H1 (cell line): ENCODE results near the gene MYH11.

Experiments
- CTCF ChIP-seq, 3 experiments: IDR thresholded peaks; 1 replicate in 2 of 3; 2 replicates in 1 of 3; pipeline versions ENCODE4 v1.5.1 to v1.6.1; 2011; ENCODE audit warnings: low read length in 3 of 3, mild to moderate bottlenecking in 3 of 3, inconsistent platforms in 2 of 3, low read depth in 1 of 3, moderate library complexity in 1 of 3; ENCODE audit not compliant: insufficient read depth in 1 of 3; ENCODE audit errors: control extremely low read depth in 1 of 3
- EP300 ChIP-seq, 2 experiments: IDR thresholded peaks; 1 replicate in 1 of 2; 2 replicates in 1 of 2; pipeline ENCODE4 v1.6.1; 2011 to 2012; ENCODE audit warnings: low read depth in 2 of 2, low read length in 2 of 2, mild to moderate bottlenecking in 2 of 2, borderline replicate concordance in 1 of 2, inconsistent platforms in 1 of 2, moderate library complexity in 1 of 2
- EZH2 ChIP-seq: fragments of 200-600 bp; sonication (generic); IDR thresholded peaks from 2 replicates; pipeline ENCODE4 v1.7.1; 2012; ENCODE audit warnings: low read depth, mild to moderate bottlenecking, moderate library complexity, low read length, inconsistent platforms; ENCODE audit not compliant: severe bottlenecking
- GABPA ChIP-seq: IDR thresholded peaks from 2 replicates; pipeline ENCODE4 v1.6.1; 2011; ENCODE audit warnings: mild to moderate bottlenecking, low read length, moderate library complexity, borderline replicate concordance; ENCODE audit not compliant: insufficient read depth
- JUND ChIP-seq: IDR thresholded peaks from 2 replicates; pipeline ENCODE4 v1.6.1; 2011; ENCODE audit warnings: mild to moderate bottlenecking, improper control_type of control experiment, low read length
- NANOG ChIP-seq: IDR thresholded peaks from 2 replicates; pipeline ENCODE4 v1.6.1; 2011; ENCODE audit warnings: low read length, low read depth, mild to moderate bottlenecking, inconsistent platforms; ENCODE audit not compliant: insufficient read depth, poor library complexity, severe bottlenecking
- POLR2A ChIP-seq, 2 experiments: IDR thresholded peaks; 1 replicate in 1 of 2; 2 replicates in 1 of 2; pipeline ENCODE4 v1.6.1; 2011; ENCODE audit warnings: low read depth in 2 of 2, low read length in 2 of 2, mild to moderate bottlenecking in 2 of 2; ENCODE audit errors: control extremely low read depth in 1 of 2
- POLR2AphosphoS5 ChIP-seq: IDR thresholded peaks from 2 replicates; pipeline ENCODE4 v1.6.1; 2011; ENCODE audit warnings: low read depth, low read length
- RAD21 ChIP-seq, 2 experiments: IDR thresholded peaks in 1 of 2; conservative IDR thresholded peaks in 1 of 2; 2 replicates each; pipeline ENCODE4 v1.6.1; 2011; ENCODE audit warnings: low read depth in 2 of 2, low read length in 2 of 2, improper control_type of control experiment in 1 of 2, inconsistent platforms in 1 of 2, mild to moderate bottlenecking in 1 of 2, moderate library complexity in 1 of 2
- TCF12 ChIP-seq: IDR thresholded peaks from 2 replicates; pipeline ENCODE4 v1.6.1; 2011; ENCODE audit warnings: low read depth, mild to moderate bottlenecking, low read length
- TEAD4 ChIP-seq: IDR thresholded peaks from 2 replicates; pipeline ENCODE4 v1.6.1; 2012; ENCODE audit warnings: low read depth, low read length, inconsistent platforms, mixed read lengths
- YY1 ChIP-seq: IDR thresholded peaks from 2 replicates; pipeline ENCODE4 v1.6.1; 2011; ENCODE audit warnings: low read depth, mild to moderate bottlenecking, low read length
- TF ChIP-seq, protein P1 (sequence below): fragments of 300-600 bp; sonication (generic); IDR thresholded peaks from 2 replicates; pipeline ENCODE4 v1.7.1; 2012; ENCODE audit warnings: low read length, moderate library complexity, mild to moderate bottlenecking, inconsistent platforms; ENCODE audit not compliant: insufficient replicate concordance

DNA sequence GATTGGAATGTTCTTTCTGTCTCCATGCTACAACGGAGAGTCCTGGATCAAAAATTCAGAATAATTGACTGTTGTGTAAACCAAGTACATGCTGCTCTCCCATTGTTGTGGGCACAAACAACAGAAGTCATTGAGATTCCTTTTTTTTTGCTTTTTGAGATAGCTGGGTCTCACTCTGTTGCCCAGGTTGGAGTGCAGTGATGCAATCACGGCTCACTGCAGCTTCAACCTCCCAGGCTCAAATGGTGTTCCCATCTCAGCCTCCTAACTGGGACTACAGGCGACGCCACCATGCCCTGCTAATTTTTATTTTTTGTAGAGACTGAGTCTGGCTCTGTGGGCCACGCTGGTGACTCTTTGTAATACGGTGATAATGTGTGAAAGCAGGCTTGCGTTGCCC lies 182.3 kb downstream of the MYH11 start:
- TF ChIP-seq RAD21 (IDR thresholded peaks at IDR 0.05 in 1 of 2, conservative IDR thresholded peaks at IDR 0.05 in 1 of 2; ENCODE audit: low read depth in 2 of 2, low read length in 2 of 2) (no peak), CTCF (IDR thresholded peaks at IDR 0.05; ENCODE audit: control extremely low read depth in 1 of 3, insufficient read depth in 1 of 3, low read depth in 1 of 3, low read length in 3 of 3) (no peak), YY1 (no peak), POLR2AphosphoS5 (no peak), NANOG (no peak), POLR2A (IDR thresholded peaks at IDR 0.05; ENCODE audit: control extremely low read depth in 1 of 2, low read depth in 2 of 2, low read length in 2 of 2) (no peak), TCF12 (no peak), EZH2 (no peak), GABPA (no peak), JUND (no peak), EP300 (IDR thresholded peaks at IDR 0.05; ENCODE audit: borderline replicate concordance in 1 of 2, low read depth in 2 of 2, low read length in 2 of 2) (no peak), TEAD4 (no peak)
- TF ChIP-seq, protein P1, sequence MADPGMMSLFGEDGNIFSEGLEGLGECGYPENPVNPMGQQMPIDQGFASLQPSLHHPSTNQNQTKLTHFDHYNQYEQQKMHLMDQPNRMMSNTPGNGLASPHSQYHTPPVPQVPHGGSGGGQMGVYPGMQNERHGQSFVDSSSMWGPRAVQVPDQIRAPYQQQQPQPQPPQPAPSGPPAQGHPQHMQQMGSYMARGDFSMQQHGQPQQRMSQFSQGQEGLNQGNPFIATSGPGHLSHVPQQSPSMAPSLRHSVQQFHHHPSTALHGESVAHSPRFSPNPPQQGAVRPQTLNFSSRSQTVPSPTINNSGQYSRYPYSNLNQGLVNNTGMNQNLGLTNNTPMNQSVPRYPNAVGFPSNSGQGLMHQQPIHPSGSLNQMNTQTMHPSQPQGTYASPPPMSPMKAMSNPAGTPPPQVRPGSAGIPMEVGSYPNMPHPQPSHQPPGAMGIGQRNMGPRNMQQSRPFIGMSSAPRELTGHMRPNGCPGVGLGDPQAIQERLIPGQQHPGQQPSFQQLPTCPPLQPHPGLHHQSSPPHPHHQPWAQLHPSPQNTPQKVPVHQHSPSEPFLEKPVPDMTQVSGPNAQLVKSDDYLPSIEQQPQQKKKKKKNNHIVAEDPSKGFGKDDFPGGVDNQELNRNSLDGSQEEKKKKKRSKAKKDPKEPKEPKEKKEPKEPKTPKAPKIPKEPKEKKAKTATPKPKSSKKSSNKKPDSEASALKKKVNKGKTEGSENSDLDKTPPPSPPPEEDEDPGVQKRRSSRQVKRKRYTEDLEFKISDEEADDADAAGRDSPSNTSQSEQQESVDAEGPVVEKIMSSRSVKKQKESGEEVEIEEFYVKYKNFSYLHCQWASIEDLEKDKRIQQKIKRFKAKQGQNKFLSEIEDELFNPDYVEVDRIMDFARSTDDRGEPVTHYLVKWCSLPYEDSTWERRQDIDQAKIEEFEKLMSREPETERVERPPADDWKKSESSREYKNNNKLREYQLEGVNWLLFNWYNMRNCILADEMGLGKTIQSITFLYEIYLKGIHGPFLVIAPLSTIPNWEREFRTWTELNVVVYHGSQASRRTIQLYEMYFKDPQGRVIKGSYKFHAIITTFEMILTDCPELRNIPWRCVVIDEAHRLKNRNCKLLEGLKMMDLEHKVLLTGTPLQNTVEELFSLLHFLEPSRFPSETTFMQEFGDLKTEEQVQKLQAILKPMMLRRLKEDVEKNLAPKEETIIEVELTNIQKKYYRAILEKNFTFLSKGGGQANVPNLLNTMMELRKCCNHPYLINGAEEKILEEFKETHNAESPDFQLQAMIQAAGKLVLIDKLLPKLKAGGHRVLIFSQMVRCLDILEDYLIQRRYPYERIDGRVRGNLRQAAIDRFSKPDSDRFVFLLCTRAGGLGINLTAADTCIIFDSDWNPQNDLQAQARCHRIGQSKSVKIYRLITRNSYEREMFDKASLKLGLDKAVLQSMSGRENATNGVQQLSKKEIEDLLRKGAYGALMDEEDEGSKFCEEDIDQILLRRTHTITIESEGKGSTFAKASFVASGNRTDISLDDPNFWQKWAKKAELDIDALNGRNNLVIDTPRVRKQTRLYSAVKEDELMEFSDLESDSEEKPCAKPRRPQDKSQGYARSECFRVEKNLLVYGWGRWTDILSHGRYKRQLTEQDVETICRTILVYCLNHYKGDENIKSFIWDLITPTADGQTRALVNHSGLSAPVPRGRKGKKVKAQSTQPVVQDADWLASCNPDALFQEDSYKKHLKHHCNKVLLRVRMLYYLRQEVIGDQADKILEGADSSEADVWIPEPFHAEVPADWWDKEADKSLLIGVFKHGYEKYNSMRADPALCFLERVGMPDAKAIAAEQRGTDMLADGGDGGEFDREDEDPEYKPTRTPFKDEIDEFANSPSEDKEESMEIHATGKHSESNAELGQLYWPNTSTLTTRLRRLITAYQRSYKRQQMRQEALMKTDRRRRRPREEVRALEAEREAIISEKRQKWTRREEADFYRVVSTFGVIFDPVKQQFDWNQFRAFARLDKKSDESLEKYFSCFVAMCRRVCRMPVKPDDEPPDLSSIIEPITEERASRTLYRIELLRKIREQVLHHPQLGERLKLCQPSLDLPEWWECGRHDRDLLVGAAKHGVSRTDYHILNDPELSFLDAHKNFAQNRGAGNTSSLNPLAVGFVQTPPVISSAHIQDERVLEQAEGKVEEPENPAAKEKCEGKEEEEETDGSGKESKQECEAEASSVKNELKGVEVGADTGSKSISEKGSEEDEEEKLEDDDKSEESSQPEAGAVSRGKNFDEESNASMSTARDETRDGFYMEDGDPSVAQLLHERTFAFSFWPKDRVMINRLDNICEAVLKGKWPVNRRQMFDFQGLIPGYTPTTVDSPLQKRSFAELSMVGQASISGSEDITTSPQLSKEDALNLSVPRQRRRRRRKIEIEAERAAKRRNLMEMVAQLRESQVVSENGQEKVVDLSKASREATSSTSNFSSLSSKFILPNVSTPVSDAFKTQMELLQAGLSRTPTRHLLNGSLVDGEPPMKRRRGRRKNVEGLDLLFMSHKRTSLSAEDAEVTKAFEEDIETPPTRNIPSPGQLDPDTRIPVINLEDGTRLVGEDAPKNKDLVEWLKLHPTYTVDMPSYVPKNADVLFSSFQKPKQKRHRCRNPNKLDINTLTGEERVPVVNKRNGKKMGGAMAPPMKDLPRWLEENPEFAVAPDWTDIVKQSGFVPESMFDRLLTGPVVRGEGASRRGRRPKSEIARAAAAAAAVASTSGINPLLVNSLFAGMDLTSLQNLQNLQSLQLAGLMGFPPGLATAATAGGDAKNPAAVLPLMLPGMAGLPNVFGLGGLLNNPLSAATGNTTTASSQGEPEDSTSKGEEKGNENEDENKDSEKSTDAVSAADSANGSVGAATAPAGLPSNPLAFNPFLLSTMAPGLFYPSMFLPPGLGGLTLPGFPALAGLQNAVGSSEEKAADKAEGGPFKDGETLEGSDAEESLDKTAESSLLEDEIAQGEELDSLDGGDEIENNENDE = no peak
